ENCODE results near the gene DAPK2. TPM values are rescaled to one million over a fixed set of nuclear protein-coding genes. Genes with fewer than 3 reads are reported as not detected.

DAPK2 gene
- polyA plus RNA-seq, 1 of the 3 experiments (the other 2 are of a cell fraction) = 1.4 TPM

GRCh38 chr15:63982381-63982854 lies 63.9 kb downstream of the DAPK2 start:
- H3K27me3 ChIP-seq (ENCODE audit: insufficient read depth) = no peaks in the 10 kb centered on the region
- no peaks in the 10 kb centered on the region for H3K36me3 ChIP-seq (replicated peaks in 1 of 2; ENCODE audit: control insufficient read depth in 1 of 2, insufficient read depth in 2 of 2, low read length in 1 of 2)
- H4K20me1 ChIP-seq (ENCODE audit: insufficient read depth) = no peaks in the 10 kb centered on the region
- no peak overlapping the region for H3K4me3 ChIP-seq (ENCODE audit: low read depth in 2 of 2, low read length in 1 of 2)
- H3F3A ChIP-seq (replicated peaks; ENCODE audit: insufficient read depth) = no peaks in the 10 kb centered on the region
- WGBS (ENCODE audit: low lambda C conversion rate) = 94% methylated on average over 6 of the region's 7 CpGs
- H3K9me2 ChIP-seq = no peaks in the 10 kb centered on the region
- no peak overlapping the region for H2AFZ ChIP-seq (ENCODE audit: low read depth)
- TF ChIP-seq MXI1 (IDR thresholded peaks at IDR 0.05; ENCODE audit: low read depth, low read length) = no peak
- TF ChIP-seq RXRA (IDR thresholded peaks at IDR 0.05; ENCODE audit: borderline replicate concordance, low read depth) = no peak
- no peak for TF ChIP-seq GATA2 (CRISPR knock-in tag; IDR thresholded peaks at IDR 0.05)
- TF ChIP-seq TCF12 (IDR thresholded peaks at IDR 0.05) = no peak
- TF ChIP-seq YY1 (IDR thresholded peaks at IDR 0.05; ENCODE audit: low read depth) = no peak
- no peak for TF ChIP-seq ZBTB33 (IDR thresholded peaks at IDR 0.05; ENCODE audit: borderline replicate concordance, low read depth)
- TF ChIP-seq TAF1 (IDR thresholded peaks at IDR 0.05; ENCODE audit: borderline replicate concordance, low read depth, low read length) = no peak
- no peak for TF ChIP-seq MAX (IDR thresholded peaks at IDR 0.05; ENCODE audit: low read depth)
- TF ChIP-seq GABPA (IDR thresholded peaks at IDR 0.05; ENCODE audit: low read depth) = no peak
- TF ChIP-seq EZH2phosphoT487 (IDR thresholded peaks at IDR 0.05; ENCODE audit: borderline replicate concordance, low read depth) = no peak
- TF ChIP-seq, protein P1, sequence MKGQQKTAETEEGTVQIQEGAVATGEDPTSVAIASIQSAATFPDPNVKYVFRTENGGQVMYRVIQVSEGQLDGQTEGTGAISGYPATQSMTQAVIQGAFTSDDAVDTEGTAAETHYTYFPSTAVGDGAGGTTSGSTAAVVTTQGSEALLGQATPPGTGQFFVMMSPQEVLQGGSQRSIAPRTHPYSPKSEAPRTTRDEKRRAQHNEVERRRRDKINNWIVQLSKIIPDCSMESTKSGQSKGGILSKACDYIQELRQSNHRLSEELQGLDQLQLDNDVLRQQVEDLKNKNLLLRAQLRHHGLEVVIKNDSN (IDR thresholded peaks at IDR 0.05; ENCODE audit: borderline replicate concordance, low read depth) = no peak
- no peak for TF ChIP-seq REST (IDR thresholded peaks at IDR 0.05; ENCODE audit: low read depth, low read length)
- no peak for TF ChIP-seq NFIC (IDR thresholded peaks at IDR 0.05; ENCODE audit: borderline replicate concordance)
- H3K27ac ChIP-seq (ENCODE audit: low read depth in 2 of 2, low read length in 1 of 2) = no peak overlapping the region
- H3K79me2 ChIP-seq (ENCODE audit: insufficient read depth) = no peaks in the 10 kb centered on the region
- no peak overlapping the region for H3K4me2 ChIP-seq
- no peak for DNase-seq
- POLR2A ChIA-PET = no interaction called here
- peaks cover 0 to 5% of the 10 kb centered on the region in 2 experiments; a peak in 1 of 4 replicates for H3K4me1 ChIP-seq (ENCODE audit: control insufficient read depth in 1 of 2, insufficient read depth in 2 of 2, low read depth in 1 of 2, low read length in 1 of 2)
- CTCF ChIA-PET = interaction anchor here (1.0 to 1.3 kb wide), 2 partner anchors 85 to 230 kb away, joined by 3 to 5 read pairs; no protein-coding TSS in a partner anchor
- no peak overlapping the region for H3K9ac ChIP-seq
- no peaks in the 10 kb centered on the region for H3K9me3 ChIP-seq

All from SK-N-SH (cell line).